Sciatic nerve (tissue), 2 donors: Measurements from ENCODE around the gene SFXN3. TPM values are rescaled to one million over a fixed set of nuclear protein-coding genes. Genes with fewer than 3 reads are reported as not detected.
A peak's percentile ranks its signal among the peaks of the same experiment; 100 is the strongest.

Experiments used
- ATAC-seq: fragments of 200-7000 bp; cut with Tn5 transposase; one replicate; pipeline ENCODE4 v1.9.1; 2020; ENCODE audit warnings: mild to moderate bottlenecking, moderate library complexity
- DNase-seq: peaks from one replicate; pipeline ENCODE4 v3.0.0-alpha.2; 2020; ENCODE audit warnings: low spot score
- intact Hi-C: fragments of 100-400 bp; cut with DNase I; formaldehyde crosslinking; loops from one replicate; pipeline ENCODE4 v1.14.2; 2022
- total RNA-seq: library from RNA; stranded (reverse); fragmentation: NEBNext Ultra II Directional; extraction: Animal tissue kit (Norgen Biotek cat#: 25700); gene quantifications from one replicate; pipeline ENCODE4 v1.2.1, GENCODE V29; 2021
- donor health status: DM: no; HTN: no; CAD: no.
- donor health status: DM: no; HTN: no; CAD: no.

The SFXN3 gene
- total RNA-seq, 1 donor from 2014 or later: 58.9 TPM

- no peak for DNase-seq
- intact Hi-C loops: loop anchor here (1.0 kb wide), 1 partner anchor 49 kb away; no protein-coding TSS in a partner anchor
- ATAC-seq: no peak
Observed at GRCh38 chr10:101063548-101064414, 32.7 kb downstream of the SFXN3 start.

GRCh38 chr10:101064415-101065030 lies 33.5 kb downstream of the SFXN3 start:
- intact Hi-C loops: no loop called here
- ATAC-seq (no peak), DNase-seq (no peak)

GRCh38 chr10:101065481-101066145 lies 34.6 kb downstream of the SFXN3 start:
- ATAC-seq (no peak), DNase-seq (no peak)
- intact Hi-C loops: no loop called here

GRCh38 chr10:101066146-101066895 lies 35.3 kb downstream of the SFXN3 start:
- DNase-seq (peak; percentile 72), ATAC-seq (peak; percentile 50)
- intact Hi-C loops: no loop called here

- no peak for DNase-seq
- intact Hi-C loops: no loop called here
Observed at GRCh38 chr10:101066896-101067355, 35.9 kb downstream of the SFXN3 start.

GRCh38 chr10:101067356-101068083 lies 36.5 kb downstream of the SFXN3 start:
- intact Hi-C loops: no loop called here
- ATAC-seq (peak; percentile 79), DNase-seq (peak; percentile 85)

More at GRCh38 chr10:101066896-101067355, 35.9 kb downstream of the SFXN3 start:
- peak; percentile 7 for ATAC-seq

- ATAC-seq (no peak), DNase-seq (no peak)
- intact Hi-C loops: no loop called here
Observed at GRCh38 chr10:101069441-101069840, 38.4 kb downstream of the SFXN3 start.

GRCh38 chr10:101070098-101070497 lies 39.1 kb downstream of the SFXN3 start:
- ATAC-seq (no peak), DNase-seq (no peak)
- intact Hi-C loops: no loop called here

- intact Hi-C loops: no loop called here
- ATAC-seq (no peak), DNase-seq (no peak)
Observed at GRCh38 chr10:101071267-101071884, 40.3 kb downstream of the SFXN3 start.

- no peak for DNase-seq
- ATAC-seq: no peak
- intact Hi-C loops: no loop called here
Observed at GRCh38 chr10:101071885-101072433, 40.9 kb downstream of the SFXN3 start.

GRCh38 chr10:101072923-101073322 lies 41.9 kb downstream of the SFXN3 start:
- ATAC-seq (no peak), DNase-seq (no peak)
- intact Hi-C loops: no loop called here

- intact Hi-C loops: no loop called here
- DNase-seq: no peak
- no peak for ATAC-seq
Observed at GRCh38 chr10:101073631-101074030, 42.6 kb downstream of the SFXN3 start.

- DNase-seq (no peak), ATAC-seq (no peak)
- intact Hi-C loops: no loop called here
Observed at GRCh38 chr10:101075775-101076174, 44.7 kb downstream of the SFXN3 start.

- intact Hi-C loops: no loop called here
- ATAC-seq (no peak), DNase-seq (no peak)
Observed at GRCh38 chr10:101076630-101077029, 45.6 kb downstream of the SFXN3 start.

GRCh38 chr10:101079874-101080273 lies 48.8 kb downstream of the SFXN3 start:
- ATAC-seq (no peak), DNase-seq (no peak)
- intact Hi-C loops: no loop called here

- ATAC-seq (no peak), DNase-seq (no peak)
- intact Hi-C loops: no loop called here
Observed at GRCh38 chr10:101080933-101081931, 50.2 kb downstream of the SFXN3 start.

- intact Hi-C loops: no loop called here
- DNase-seq: no peak
- no peak for ATAC-seq
Observed at GRCh38 chr10:101085846-101086245, 54.8 kb downstream of the SFXN3 start.
